Measurements from ENCODE around the gene METAP1D. TPM values are rescaled to one million over a fixed set of nuclear protein-coding genes. Genes with fewer than 3 reads are reported as not detected.
A peak's percentile ranks its signal among the peaks of the same experiment; 100 is the strongest.

The METAP1D gene
- total RNA-seq, 1 experiment from 2014 or later: 4.7 TPM

DNA sequence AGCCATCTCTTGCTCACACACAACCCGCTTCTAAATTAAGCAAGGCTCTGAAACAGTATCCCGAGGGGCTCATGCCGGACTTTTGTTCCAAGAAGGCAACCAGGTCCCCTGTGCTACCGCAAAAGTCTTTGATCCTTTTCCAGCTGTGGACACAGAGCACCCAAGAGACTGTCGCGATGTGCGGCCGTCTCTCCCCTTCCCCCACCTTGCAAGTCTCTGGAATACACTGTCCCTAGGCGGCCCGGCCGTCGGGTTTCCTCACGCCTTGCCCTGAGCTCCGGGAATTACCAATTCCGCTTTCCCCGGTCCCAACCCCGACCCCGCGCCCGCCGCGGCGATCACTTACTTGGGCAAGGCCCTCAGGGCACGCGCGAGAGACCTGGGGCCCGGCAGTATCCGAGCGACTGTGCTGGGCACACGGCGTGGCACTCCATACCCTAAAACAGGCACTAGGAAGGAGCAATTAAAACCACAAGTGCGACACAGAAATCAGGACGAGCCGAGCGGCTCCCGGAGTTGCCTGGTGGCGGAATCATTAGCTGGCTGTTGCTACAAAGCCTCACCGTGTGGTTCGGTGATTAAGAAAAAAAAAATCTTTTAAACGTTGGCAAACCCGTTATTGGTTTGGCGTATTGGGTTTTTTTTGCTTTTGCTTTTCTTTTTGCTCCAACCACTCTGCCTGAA lies 83.3 kb downstream of the METAP1D start:
- peaks cover 100% of the 10 kb centered on the region for H3K27me3 Mint-ChIP-seq (ENCODE audit: low read depth)
- peaks cover 72% of the 10 kb centered on the region for H3K4me1 Mint-ChIP-seq
- H3K36me3 Mint-ChIP-seq: no peaks in the 10 kb centered on the region
- CTCF ChIA-PET: interaction anchor here (0.6 to 7.6 kb wide), 4 partner anchors 13 to 44 kb away, joined by 3 to 123 read pairs (median 18); partner anchors contain the start of gene DLX2
- H3K27ac Mint-ChIP-seq: no peak overlapping the region
- TF ChIP-seq, protein P1, sequence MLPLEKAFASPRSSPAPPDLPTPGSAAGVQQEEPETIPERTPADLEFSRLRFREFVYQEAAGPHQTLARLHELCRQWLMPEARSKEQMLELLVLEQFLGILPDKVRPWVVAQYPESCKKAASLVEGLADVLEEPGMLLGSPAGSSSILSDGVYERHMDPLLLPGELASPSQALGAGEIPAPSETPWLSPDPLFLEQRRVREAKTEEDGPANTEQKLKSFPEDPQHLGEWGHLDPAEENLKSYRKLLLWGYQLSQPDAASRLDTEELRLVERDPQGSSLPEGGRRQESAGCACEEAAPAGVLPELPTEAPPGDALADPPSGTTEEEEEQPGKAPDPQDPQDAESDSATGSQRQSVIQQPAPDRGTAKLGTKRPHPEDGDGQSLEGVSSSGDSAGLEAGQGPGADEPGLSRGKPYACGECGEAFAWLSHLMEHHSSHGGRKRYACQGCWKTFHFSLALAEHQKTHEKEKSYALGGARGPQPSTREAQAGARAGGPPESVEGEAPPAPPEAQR (CRISPR knock-in tag; IDR thresholded peaks at IDR 0.05): no peak
- TF ChIP-seq ELF4 (CRISPR knock-in tag; IDR thresholded peaks at IDR 0.05; ENCODE audit: low read depth) (no peak), JAZF1 (CRISPR knock-in tag; IDR thresholded peaks at IDR 0.05) (no peak), HMGA2 (CRISPR knock-in tag; IDR thresholded peaks at IDR 0.05) (no peak), ZNF532 (CRISPR knock-in tag; IDR thresholded peaks at IDR 0.05; ENCODE audit: borderline replicate concordance) (no peak), FOXK1 (CRISPR knock-in tag; IDR thresholded peaks at IDR 0.05) (no peak), PRDM15 (CRISPR knock-in tag; IDR thresholded peaks at IDR 0.05) (no peak), NFYB (CRISPR knock-in tag; conservative IDR thresholded peaks at IDR 0.05; ENCODE audit: low read depth) (no peak), ZNF219 (CRISPR knock-in tag; IDR thresholded peaks at IDR 0.05; ENCODE audit: borderline replicate concordance) (no peak)
- TF ChIP-seq, protein P2, sequence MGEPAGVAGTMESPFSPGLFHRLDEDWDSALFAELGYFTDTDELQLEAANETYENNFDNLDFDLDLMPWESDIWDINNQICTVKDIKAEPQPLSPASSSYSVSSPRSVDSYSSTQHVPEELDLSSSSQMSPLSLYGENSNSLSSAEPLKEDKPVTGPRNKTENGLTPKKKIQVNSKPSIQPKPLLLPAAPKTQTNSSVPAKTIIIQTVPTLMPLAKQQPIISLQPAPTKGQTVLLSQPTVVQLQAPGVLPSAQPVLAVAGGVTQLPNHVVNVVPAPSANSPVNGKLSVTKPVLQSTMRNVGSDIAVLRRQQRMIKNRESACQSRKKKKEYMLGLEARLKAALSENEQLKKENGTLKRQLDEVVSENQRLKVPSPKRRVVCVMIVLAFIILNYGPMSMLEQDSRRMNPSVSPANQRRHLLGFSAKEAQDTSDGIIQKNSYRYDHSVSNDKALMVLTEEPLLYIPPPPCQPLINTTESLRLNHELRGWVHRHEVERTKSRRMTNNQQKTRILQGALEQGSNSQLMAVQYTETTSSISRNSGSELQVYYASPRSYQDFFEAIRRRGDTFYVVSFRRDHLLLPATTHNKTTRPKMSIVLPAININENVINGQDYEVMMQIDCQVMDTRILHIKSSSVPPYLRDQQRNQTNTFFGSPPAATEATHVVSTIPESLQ (CRISPR knock-in tag; IDR thresholded peaks at IDR 0.05): no peak
- POLR2A ChIA-PET: interaction anchor here (0.5 to 4.1 kb wide), 3 partner anchors 13 to 54 kb away, joined by 3 to 13 read pairs (median 3); no protein-coding TSS in a partner anchor
- DNase-seq (ENCODE audit: low spot score): peak; percentile 56
- H3K9me3 Mint-ChIP-seq: no peaks in the 10 kb centered on the region
- no peak for ATAC-seq
- H3K4me3 Mint-ChIP-seq: peak overlapping the region; percentile 87

DNA sequence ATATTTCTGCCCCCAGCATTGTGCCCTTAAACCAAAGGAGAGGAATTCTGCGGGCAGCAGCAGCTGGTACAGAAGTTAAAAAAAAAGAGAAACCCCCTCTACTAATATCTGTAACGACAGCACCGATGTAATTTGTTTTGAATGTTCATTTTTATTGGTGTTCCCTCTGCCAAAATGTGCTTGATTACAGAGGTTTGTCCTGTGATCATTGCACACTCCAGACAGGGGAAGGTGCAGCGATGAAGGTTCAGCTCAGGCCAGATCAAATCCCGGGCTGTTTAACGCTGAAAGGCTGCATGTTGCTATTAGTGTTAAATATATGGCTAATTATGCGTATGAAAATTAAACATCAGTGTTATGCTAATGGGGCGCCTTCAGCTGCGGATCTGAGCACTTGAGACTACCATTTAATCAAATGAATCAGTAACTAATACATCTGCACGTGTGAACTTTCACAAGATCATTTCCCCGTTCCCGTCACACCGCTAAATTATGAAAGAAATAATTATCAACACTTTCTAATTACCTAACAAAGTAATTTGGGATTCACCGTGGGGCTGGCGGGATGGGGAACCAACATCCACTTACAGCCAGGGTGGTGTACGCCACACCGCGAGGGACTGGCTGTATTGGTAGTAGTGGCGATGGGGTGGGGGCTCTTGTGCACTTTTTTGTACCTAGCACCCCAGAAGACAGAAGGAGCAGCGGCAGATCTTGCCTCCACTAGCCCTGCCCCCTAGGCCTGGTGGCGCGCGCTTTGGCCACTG lies 84.1 kb downstream of the METAP1D start:
- H3K27ac Mint-ChIP-seq: no peak overlapping the region
- CTCF ChIA-PET: interaction anchor here (1.1 to 7.6 kb wide), 3 partner anchors 12 to 43 kb away, joined by 4 to 123 read pairs (median 33); partner anchors contain the start of gene DLX2

More for the DNA sequence above, 84.1 kb downstream of the METAP1D start:
- peak overlapping the region; percentile 87 for H3K4me3 Mint-ChIP-seq
- no peaks in the 10 kb centered on the region for H3K36me3 Mint-ChIP-seq
- DNase-seq (ENCODE audit: low spot score) (no peak), ATAC-seq (no peak)
- H3K9me3 Mint-ChIP-seq: no peaks in the 10 kb centered on the region
- peaks cover 100% of the 10 kb centered on the region for H3K27me3 Mint-ChIP-seq (ENCODE audit: low read depth)
- POLR2A ChIA-PET: interaction anchor here (4.1 kb wide), 1 partner anchor 12 kb away, joined by 13 read pairs; no protein-coding TSS in a partner anchor
- H3K4me1 Mint-ChIP-seq: peaks cover 80% of the 10 kb centered on the region
- TF ChIP-seq KAT7 (CRISPR knock-in tag; IDR thresholded peaks at IDR 0.05; ENCODE audit: borderline replicate concordance) (no peak), NR1H2 (CRISPR knock-in tag; IDR thresholded peaks at IDR 0.05) (no peak)

Data from WTC11 (cell line).